ENCODE data around the gene BPIFB4.

- TF ChIP-seq, protein P1, sequence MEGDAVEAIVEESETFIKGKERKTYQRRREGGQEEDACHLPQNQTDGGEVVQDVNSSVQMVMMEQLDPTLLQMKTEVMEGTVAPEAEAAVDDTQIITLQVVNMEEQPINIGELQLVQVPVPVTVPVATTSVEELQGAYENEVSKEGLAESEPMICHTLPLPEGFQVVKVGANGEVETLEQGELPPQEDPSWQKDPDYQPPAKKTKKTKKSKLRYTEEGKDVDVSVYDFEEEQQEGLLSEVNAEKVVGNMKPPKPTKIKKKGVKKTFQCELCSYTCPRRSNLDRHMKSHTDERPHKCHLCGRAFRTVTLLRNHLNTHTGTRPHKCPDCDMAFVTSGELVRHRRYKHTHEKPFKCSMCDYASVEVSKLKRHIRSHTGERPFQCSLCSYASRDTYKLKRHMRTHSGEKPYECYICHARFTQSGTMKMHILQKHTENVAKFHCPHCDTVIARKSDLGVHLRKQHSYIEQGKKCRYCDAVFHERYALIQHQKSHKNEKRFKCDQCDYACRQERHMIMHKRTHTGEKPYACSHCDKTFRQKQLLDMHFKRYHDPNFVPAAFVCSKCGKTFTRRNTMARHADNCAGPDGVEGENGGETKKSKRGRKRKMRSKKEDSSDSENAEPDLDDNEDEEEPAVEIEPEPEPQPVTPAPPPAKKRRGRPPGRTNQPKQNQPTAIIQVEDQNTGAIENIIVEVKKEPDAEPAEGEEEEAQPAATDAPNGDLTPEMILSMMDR (optimal IDR thresholded peaks at IDR 0.05 in 1 of 3, IDR thresholded peaks at IDR 0.05 in 1 of 3, conservative IDR thresholded peaks at IDR 0.05 in 1 of 3; ENCODE audit: extremely low read depth in 1 of 3, insufficient read depth in 2 of 3, low read length in 3 of 3) = no peak
- TF ChIP-seq EZH2 (IDR thresholded peaks at IDR 0.05; ENCODE audit: low read length) = no peak
Observed at GRCh38 chr20:33034901-33035492, 44.4 kb upstream of the BPIFB4 start.
